K562 (cell line): ENCODE results near the gene KCND1. TPM values are rescaled to one million over a fixed set of nuclear protein-coding genes. Genes with fewer than 3 reads are reported as not detected.

ENCODE experiments used
- ASH1L ChIP-seq: fragments of 450-650 bp; IDR thresholded peaks from 2 replicates; pipeline ENCODE4 v1.6.1; 2018; ENCODE audit warnings: borderline replicate concordance, mild to moderate bottlenecking, low read depth; ENCODE audit not compliant: partially characterized antibody
- CSDE1 ChIP-seq, 2 experiments: fragments of 450-650 bp; IDR thresholded peaks; 2 replicates each; pipeline ENCODE4 v1.6.1; 2016; ENCODE audit warnings: mild to moderate bottlenecking in 1 of 2
- CXXC5 ChIP-seq: fragments of 250-450 bp; sonication (Bioruptor Pico); IDR thresholded peaks from 2 replicates; pipeline ENCODE4 v1.8.0; 2022; ENCODE audit warnings: inconsistent platforms, mild to moderate bottlenecking, moderate library complexity
- E4F1 ChIP-seq: fragments of 250-450 bp; sonication (Bioruptor Pico); IDR thresholded peaks from 2 replicates; pipeline ENCODE4 v1.5.0; 2021; ENCODE audit warnings: mild to moderate bottlenecking, borderline replicate concordance
- ETV5 ChIP-seq: sonication (generic); formaldehyde crosslinking; IDR thresholded peaks from 2 replicates; pipeline ENCODE4 v1.4.0; 2020; ENCODE audit warnings: low read depth, mild to moderate bottlenecking, missing genetic modification reagents
- GTF2E2 ChIP-seq: fragments of 200-800 bp; sonication (Bioruptor generic); IDR thresholded peaks from 2 replicates; pipeline ENCODE4 v1.6.1; 2016; ENCODE audit warnings: missing genetic modification characterization, missing compliant biosample characterization
- HIVEP1 ChIP-seq: fragments of 250-450 bp; sonication (Bioruptor Pico); IDR thresholded peaks from 2 replicates; pipeline ENCODE4 v1.4.0; 2020; ENCODE audit warnings: mild to moderate bottlenecking
- NEUROD1 ChIP-seq: fragments of 150-350 bp; IDR thresholded peaks from 2 replicates; pipeline ENCODE4 v1.6.1; 2014; ENCODE audit warnings: borderline replicate concordance, low read length, low read depth; ENCODE audit not compliant: partially characterized antibody
- NFIX ChIP-seq: fragments of 250-450 bp; sonication (Bioruptor Pico); IDR thresholded peaks from 2 replicates; pipeline ENCODE4 v1.4.0; 2020; ENCODE audit warnings: low read depth, mild to moderate bottlenecking, moderate library complexity
- PHF21A ChIP-seq: fragments of 450-650 bp; IDR thresholded peaks from 2 replicates; pipeline ENCODE4 v1.6.1; 2017; ENCODE audit warnings: low read depth, borderline replicate concordance
- POLR2G ChIP-seq: fragments of 200-400 bp; formaldehyde crosslinking; IDR thresholded peaks from 2 replicates; pipeline ENCODE4 v1.6.1; 2017; ENCODE audit warnings: low read depth, mild to moderate bottlenecking, antibody characterized with exemption, low read length, moderate library complexity
- SIX5 ChIP-seq, 2 experiments: IDR thresholded peaks; 2 replicates each; pipeline ENCODE4 v1.6.1; 2011; ENCODE audit warnings: low read length in 2 of 2, borderline replicate concordance in 1 of 2, low read depth in 1 of 2, mild to moderate bottlenecking in 1 of 2, moderate library complexity in 1 of 2; ENCODE audit not compliant: insufficient read depth in 1 of 2
- U2AF1 ChIP-seq: fragments of 200-400 bp; formaldehyde crosslinking; optimal IDR thresholded peaks from 2 replicates; pipeline ENCODE3; 2017; ENCODE audit warnings: mild to moderate bottlenecking, low read depth, low read length, moderate library complexity
- U2AF2 ChIP-seq: fragments of 200-400 bp; formaldehyde crosslinking; optimal IDR thresholded peaks from 2 replicates; pipeline ENCODE3; 2017; ENCODE audit warnings: low read depth, mild to moderate bottlenecking, low read length
- YBX1 ChIP-seq: fragments of 450-650 bp; IDR thresholded peaks from 2 replicates; pipeline ENCODE4 v1.7.1; 2016; ENCODE audit warnings: mild to moderate bottlenecking
- ZNF212 ChIP-seq: fragments of 450-650 bp; formaldehyde crosslinking; IDR thresholded peaks from 2 replicates; pipeline ENCODE4 v1.4.0; 2020; ENCODE audit warnings: mild to moderate bottlenecking
- ZNF609 ChIP-seq: sonication (generic); formaldehyde crosslinking; IDR thresholded peaks from 2 replicates; pipeline ENCODE4 v1.8.1; 2023; ENCODE audit warnings: missing genetic modification reagents, mild to moderate bottlenecking, borderline replicate concordance
- polyA plus RNA-seq, 8 experiments: library from polyadenylated mRNA; depleted of rRNA in 4 of 8; stranded (reverse) in 5 of 8; unstranded in 3 of 8; fragments of >200 nt; fragmentation: Nextera tagmentation in 2 of 8; fragmentation: Illumina TruSeq in 1 of 8; extraction: Ambion mirVana in 2 of 8; extraction: Trizol in 1 of 8; gene quantifications; 2 replicates each; pipeline versions ENCODE4 v1.2.1 to v1.2.3, GENCODE V29; 2011 to 2014; ENCODE audit warnings: inconsistent platforms in 1 of 8, missing spikeins in 1 of 8
- total RNA-seq, 7 experiments: library from RNA; depleted of rRNA in 6 of 7; stranded (reverse); fragments of >200 nt in 6 of 7; fragmentation: Illumina TruSeq in 2 of 7; extraction: Trizol in 2 of 7; gene quantifications; 2 replicates each; pipeline versions ENCODE4 v1.2.1 to v1.2.3, GENCODE V29; 2011 to 2021; ENCODE audit warnings: low replicate concordance in 1 of 7
- TF ChIP-seq, protein P1 (sequence below): sonication (generic); formaldehyde crosslinking; IDR thresholded peaks from 2 replicates; pipeline ENCODE4 v1.8.0; 2022; ENCODE audit warnings: mild to moderate bottlenecking, low read depth, missing genetic modification reagents

Gene KCND1
- total and polyA plus RNA-seq, 9 of the 15 experiments (the other 6 are each of a cell fraction or from before 2014, with no cell fraction given): 0.06 to 0.83 (median 0.39) TPM; not detected in 1

GRCh38 chrX:48911412-48912182 lies 60.0 kb downstream of the KCND1 start, which contains the start of gene SLC35A2 (continued):
- TF ChIP-seq GTF2E2 (tag) (no peak; the same call in 1 of the 2 replicates), U2AF2 (no peak), ZNF212 (CRISPR knock-in tag) (no peak), PHF21A (no peak), CXXC5 (CRISPR knock-in tag) (no peak; the same call in 1 of the 2 replicates), CSDE1 (IDR thresholded peaks at IDR 0.05) (no peak), SIX5 (IDR thresholded peaks at IDR 0.05; ENCODE audit: borderline replicate concordance in 1 of 2, insufficient read depth in 1 of 2, low read depth in 1 of 2, low read length in 2 of 2) (no peak), U2AF1 (no peak), ASH1L (no peak), E4F1 (CRISPR knock-in tag) (peak; percentile 69; the same call in 1 of the 2 replicates), ZNF609 (CRISPR knock-in tag) (no peak), ETV5 (CRISPR knock-in tag) (peak; percentile 90), HIVEP1 (CRISPR knock-in tag) (no peak), POLR2G (peak; percentile 97), NFIX (CRISPR knock-in tag) (no peak), YBX1 (no peak), NEUROD1 (no peak)
- TF ChIP-seq, protein P1, sequence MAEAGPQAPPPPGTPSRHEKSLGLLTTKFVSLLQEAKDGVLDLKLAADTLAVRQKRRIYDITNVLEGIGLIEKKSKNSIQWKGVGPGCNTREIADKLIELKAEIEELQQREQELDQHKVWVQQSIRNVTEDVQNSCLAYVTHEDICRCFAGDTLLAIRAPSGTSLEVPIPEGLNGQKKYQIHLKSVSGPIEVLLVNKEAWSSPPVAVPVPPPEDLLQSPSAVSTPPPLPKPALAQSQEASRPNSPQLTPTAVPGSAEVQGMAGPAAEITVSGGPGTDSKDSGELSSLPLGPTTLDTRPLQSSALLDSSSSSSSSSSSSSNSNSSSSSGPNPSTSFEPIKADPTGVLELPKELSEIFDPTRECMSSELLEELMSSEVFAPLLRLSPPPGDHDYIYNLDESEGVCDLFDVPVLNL (CRISPR knock-in tag): no peak
